Mucosa of descending colon (tissue), 3 donors: Measurements from ENCODE around the gene TOE1. TPM values are rescaled to one million over a fixed set of nuclear protein-coding genes. Genes with fewer than 3 reads are reported as not detected.
A peak's percentile ranks its signal among the peaks of the same experiment; 100 is the strongest.

ENCODE experiments used
- ATAC-seq: fragments of 200-7000 bp; cut with Tn5 transposase; one replicate; pipeline ENCODE4 v1.9.1; 2020; ENCODE audit warnings: mild to moderate bottlenecking, moderate library complexity
- DNase-seq, 3 donors: peaks; one replicate each; pipeline ENCODE4 v3.0.0-alpha.2; 2020
- H3K36me3 ChIP-seq: fragments of 200-600 bp; one replicate; pipeline ENCODE4 v1.8.0; 2021; ENCODE audit warnings: low read depth, mild to moderate bottlenecking
- H3K4me1 ChIP-seq: fragments of 200-600 bp; one replicate; pipeline ENCODE4 v1.8.0; 2021; ENCODE audit warnings: low read depth, mild to moderate bottlenecking
- H3K4me3 ChIP-seq: fragments of 200-600 bp; one replicate; pipeline ENCODE4 v1.8.0; 2021; ENCODE audit warnings: mild to moderate bottlenecking
- H3K9me3 ChIP-seq: fragments of 200-600 bp; one replicate; pipeline ENCODE4 v1.8.0; 2021; ENCODE audit warnings: mild to moderate bottlenecking
- CTCF ChIP-seq: fragments of 200-600 bp; IDR thresholded peaks from one replicate; pipeline ENCODE4 v1.8.0; 2022; ENCODE audit warnings: antibody characterized with exemption, mild to moderate bottlenecking
- intact Hi-C, 2 donors: fragments of 100-400 bp; cut with DNase I in 1 of 2; cut with micrococcal nuclease in 1 of 2; formaldehyde crosslinking; loops; one replicate each; pipeline versions ENCODE4 v1.11.0 to v1.11.1; 2022; cut with DNase I, micrococcal nuclease
- total RNA-seq, 3 donors: library from RNA; stranded (reverse); fragmentation: NEBNext Ultra II Directional in 2 of 3; extraction: Animal tissue kit (Norgen Biotek cat#: 25700) in 2 of 3; gene quantifications; one replicate each; pipeline versions ENCODE4 v1.2.1 to v1.2.4, GENCODE V29; 2021 to 2023
- donor health status: DM: no; HTN: no; CAD: no; lungs with moderate emphysema.
- donor health status: DM: no; HTN: no; CAD: no.
- donor health status: DM: no; HTN: yes; CAD: no.

The TOE1 gene
- total RNA-seq, 3 donors from 2014 or later: 11.1 to 18.7 (median 12.9) TPM

DNA sequence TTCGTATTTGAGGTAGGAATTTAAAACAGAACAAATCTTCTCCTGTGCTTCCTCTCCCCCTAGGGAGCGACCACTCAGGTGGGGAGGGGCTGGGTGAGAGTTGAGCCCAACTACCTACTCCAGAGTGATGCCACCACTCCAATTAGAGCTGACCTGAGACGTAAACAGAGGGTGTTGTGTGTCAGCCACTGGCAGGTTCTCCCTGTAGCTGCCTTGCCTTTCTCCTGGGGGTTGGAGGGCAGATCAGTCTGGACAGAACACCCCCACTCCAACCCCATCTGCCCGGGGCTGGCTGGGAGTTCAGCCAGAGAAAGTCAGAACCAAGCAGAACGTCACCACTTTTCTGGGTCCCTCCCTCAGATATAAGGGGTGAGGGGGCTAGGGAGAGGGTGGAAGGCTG is 11.3 kb upstream of the TOE1 start:
- Histone ChIP-seq H3K4me1 (peaks cover 26% of the 10 kb centered on the region), H3K4me3 (no peak overlapping the region), H3K9me3 (no peaks in the 10 kb centered on the region), H3K36me3 (no peaks in the 10 kb centered on the region)
- ATAC-seq: no peak
- intact Hi-C loops: no loop called here
- DNase-seq: no peak
- no peak for TF ChIP-seq CTCF

DNA sequence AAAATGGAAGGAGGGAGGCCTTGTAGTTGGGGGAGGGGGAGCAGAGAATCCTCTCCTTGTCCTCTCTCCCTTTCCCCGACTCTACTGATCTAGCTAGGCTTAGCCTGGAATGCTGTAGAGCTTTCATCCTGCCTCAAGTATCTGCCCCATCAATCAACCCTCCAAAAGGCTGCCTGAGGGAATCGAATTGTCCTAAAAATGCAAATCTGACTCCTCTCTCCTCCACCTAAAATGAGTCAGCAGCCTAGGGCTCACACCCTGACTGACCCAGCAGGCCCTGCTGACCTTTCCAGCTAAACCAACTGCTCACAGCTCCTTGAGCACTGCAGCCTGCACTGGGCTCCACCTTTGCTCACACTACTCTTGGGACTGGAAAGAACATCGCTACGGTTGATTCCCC is 10.5 kb upstream of the TOE1 start:
- H3K36me3 ChIP-seq: no peaks in the 10 kb centered on the region
- no peak for ATAC-seq

DNA sequence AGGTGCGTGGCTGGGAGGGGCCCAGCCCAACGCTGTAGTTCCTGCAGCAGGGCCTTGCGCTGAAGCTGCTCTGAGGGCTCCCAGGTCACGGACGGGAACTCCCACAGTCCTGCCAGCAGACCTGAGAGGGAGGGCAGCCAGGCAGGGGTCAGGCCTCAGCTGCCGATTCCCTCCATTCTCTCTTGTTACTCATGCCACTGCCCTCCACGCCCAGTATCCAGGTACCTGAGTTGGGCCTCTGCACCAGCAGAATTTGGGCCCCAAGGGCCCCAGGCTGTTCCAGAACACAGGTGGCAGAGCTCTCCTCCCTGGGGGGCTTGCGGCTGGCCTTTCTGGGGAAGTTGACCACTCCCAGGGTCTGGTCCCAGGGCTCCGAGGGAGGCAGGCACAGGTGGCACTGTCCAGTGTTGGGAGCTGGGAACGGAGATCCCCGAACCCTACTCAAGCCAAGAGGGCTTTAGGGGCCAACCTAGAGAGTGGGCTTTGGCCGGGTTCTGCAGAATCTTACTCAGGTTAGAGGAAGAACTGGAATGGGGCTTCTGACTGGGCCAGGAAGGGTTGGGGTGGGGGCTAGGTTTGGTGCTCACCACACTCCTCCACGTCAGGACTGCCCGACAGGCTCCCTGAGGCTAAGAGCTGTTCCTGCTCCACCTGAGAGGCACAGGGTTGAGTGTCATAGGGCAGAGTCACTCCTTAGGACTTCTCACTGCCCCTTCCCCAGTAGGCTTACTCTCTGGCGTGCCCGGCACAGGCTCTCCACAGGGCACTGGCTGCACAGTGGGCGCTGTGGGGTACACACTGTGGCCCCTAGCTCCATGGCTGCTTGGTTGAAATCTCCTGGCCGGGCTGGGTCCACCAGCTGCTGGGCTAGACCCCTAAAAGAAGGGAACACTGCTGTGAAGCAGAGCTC is 8.3 kb upstream of the TOE1 start:
- Histone ChIP-seq H3K4me3 (no peak overlapping the region), H3K9me3 (no peaks in the 10 kb centered on the region), H3K36me3 (no peaks in the 10 kb centered on the region), H3K4me1 (peaks cover 34% of the 10 kb centered on the region)
- intact Hi-C loops: no loop called here
- TF ChIP-seq CTCF: no peak
- DNase-seq (peak in 1 of 3 donors; percentile 38), ATAC-seq (no peak)

More for the DNA sequence above, 10.5 kb upstream of the TOE1 start:
- Histone ChIP-seq H3K4me1 (peaks cover 34% of the 10 kb centered on the region), H3K4me3 (no peak overlapping the region), H3K9me3 (no peaks in the 10 kb centered on the region)
- TF ChIP-seq CTCF: no peak
- no peak for DNase-seq
- intact Hi-C loops: no loop called here

GRCh38 chr1:45332346-45332720 is 7.6 kb upstream of the TOE1 start:
- TF ChIP-seq CTCF: no peak
- intact Hi-C loops: no loop called here
- Histone ChIP-seq H3K4me1 (peaks cover 34% of the 10 kb centered on the region), H3K4me3 (no peak overlapping the region), H3K36me3 (no peaks in the 10 kb centered on the region), H3K9me3 (no peaks in the 10 kb centered on the region)
- DNase-seq (no peak), ATAC-seq (no peak)

GRCh38 chr1:45334308-45335245 is 5.4 kb upstream of the TOE1 start:
- Histone ChIP-seq H3K9me3 (no peaks in the 10 kb centered on the region), H3K4me3 (no peak overlapping the region), H3K4me1 (peaks cover 39% of the 10 kb centered on the region), H3K36me3 (no peaks in the 10 kb centered on the region)
- DNase-seq (peak in 1 of 3 donors; percentile 58), ATAC-seq (no peak)
- intact Hi-C loops: no loop called here
- no peak for TF ChIP-seq CTCF
